GM21423 (cell line): ENCODE measurements around the gene ZAP70.

ENCODE experiments used
- ATAC-seq: cut with Tn5 transposase; IDR thresholded peaks from one replicate; pipeline ENCODE4 v1.9.1; 2021; ENCODE audit warnings: mild to moderate bottlenecking, moderate library complexity; ENCODE audit not compliant: unreplicated experiment

ZAP70 gene

GRCh38 chr2:97715951-97716694, 2.7 kb downstream of the ZAP70 start:
- ATAC-seq = no peak

- ATAC-seq = no peak
These were observed 3.6 kb downstream of the ZAP70 start for GRCh38 chr2:97716695-97717612.

- ATAC-seq = no peak
These were observed 4.2 kb downstream of the ZAP70 start for GRCh38 chr2:97717613-97717995.

- peak; percentile 66 for ATAC-seq
These were observed 4.9 kb downstream of the ZAP70 start for GRCh38 chr2:97718051-97718882.

- peak; percentile 10 for ATAC-seq
These were observed 5.6 kb downstream of the ZAP70 start for GRCh38 chr2:97718942-97719341.

GRCh38 chr2:97719362-97720155, 6.2 kb downstream of the ZAP70 start:
- no peak for ATAC-seq

- no peak for ATAC-seq
These were observed 7.4 kb downstream of the ZAP70 start for GRCh38 chr2:97720746-97721145.

GRCh38 chr2:97722227-97722626, 8.9 kb downstream of the ZAP70 start:
- ATAC-seq = no peak

GRCh38 chr2:97723156-97724072, 10.0 kb downstream of the ZAP70 start:
- ATAC-seq = no peak

- no peak for ATAC-seq
These were observed 10.7 kb downstream of the ZAP70 start for GRCh38 chr2:97724073-97724410.

- no peak for ATAC-seq
These were observed 11.1 kb downstream of the ZAP70 start for GRCh38 chr2:97724501-97724900.

- ATAC-seq = no peak
These were observed 11.7 kb downstream of the ZAP70 start for GRCh38 chr2:97724946-97725688.

GRCh38 chr2:97726261-97727064, 13.1 kb downstream of the ZAP70 start:
- ATAC-seq = no peak

- ATAC-seq = no peak
These were observed 13.9 kb downstream of the ZAP70 start for GRCh38 chr2:97727296-97727695.

GRCh38 chr2:97728091-97728731, 14.8 kb downstream of the ZAP70 start:
- no peak for ATAC-seq

GRCh38 chr2:97730245-97730644, 16.9 kb downstream of the ZAP70 start:
- ATAC-seq = no peak

GRCh38 chr2:97731274-97732020, 18.1 kb downstream of the ZAP70 start:
- no peak for ATAC-seq
